Kidney capillary endothelial cell (primary cell): Measurements from ENCODE around the gene TJP2.
A peak's percentile ranks its signal among the peaks of the same experiment; 100 is the strongest.

Experiments used
- DNase-seq: peaks from one replicate; pipeline ENCODE4 v3.0.0-alpha.2; 2018; ENCODE audit warnings: low spot score

The TJP2 gene

DNA sequence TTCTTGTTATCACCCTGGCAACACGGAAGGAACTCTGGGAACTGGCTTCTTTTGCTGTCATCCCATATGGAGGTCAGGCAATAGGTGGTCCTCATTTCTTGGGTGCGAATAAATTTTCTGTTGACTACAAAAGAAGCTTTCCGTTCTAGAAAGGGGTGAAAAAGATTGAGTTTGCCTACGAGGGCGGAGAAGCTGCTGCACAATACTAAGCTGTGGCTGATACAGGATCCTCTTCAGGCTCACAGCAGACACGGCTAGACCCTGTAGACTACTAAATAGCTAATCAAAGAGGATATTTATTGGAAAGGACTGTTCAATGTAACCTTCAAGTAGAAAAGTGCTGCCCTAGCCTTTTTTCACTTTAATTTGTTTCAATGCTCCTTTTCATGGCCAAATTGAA, 58.1 kb downstream of the TJP2 start:
- no peak for DNase-seq

DNA sequence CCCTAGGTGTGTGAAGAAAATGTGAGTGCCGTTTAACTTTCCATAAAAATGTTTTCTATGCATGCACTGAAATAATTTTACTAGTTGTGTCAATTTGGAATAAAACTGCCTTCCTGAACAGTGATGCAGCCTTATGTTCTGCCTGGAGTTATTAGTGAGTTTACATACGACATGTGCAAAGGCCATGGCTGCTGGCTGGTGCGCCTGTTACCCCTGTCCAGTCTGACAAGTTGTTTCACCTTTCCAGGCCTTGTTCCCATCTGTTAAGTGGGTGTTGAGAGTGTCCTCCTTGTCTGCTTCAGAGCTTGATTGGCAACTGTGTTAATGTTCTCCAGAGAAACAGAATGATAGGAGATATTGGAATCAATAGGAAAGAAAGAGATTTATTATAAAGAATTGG, 60.6 kb downstream of the TJP2 start:
- no peak for DNase-seq

GRCh38 chr9:69236188-69236587, 62.1 kb downstream of the TJP2 start:
- DNase-seq: no peak

DNA sequence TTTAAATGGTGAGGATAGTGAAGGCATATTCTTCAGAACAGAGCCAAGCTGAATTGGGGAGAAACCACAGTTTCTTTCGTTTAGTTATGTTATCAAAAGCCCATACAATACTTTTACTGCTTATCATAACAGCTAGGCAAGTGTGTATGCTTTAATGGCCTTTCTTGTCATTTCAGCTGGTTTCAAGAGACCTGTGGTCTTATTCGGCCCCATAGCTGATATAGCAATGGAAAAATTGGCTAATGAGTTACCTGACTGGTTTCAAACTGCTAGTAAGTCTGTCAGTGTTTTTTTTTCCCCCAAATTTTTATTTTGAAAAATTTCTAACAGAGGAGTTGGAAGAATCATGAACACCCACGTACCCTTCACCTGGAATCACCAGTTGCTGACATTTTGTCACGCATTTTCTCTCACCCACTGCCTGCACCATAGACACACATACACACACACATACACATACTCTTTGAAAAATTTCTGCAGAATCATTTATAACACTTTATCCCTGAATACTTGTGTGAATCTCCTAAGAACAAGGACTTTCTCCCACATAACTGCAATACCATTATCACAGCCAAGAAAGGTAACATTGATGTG, 63.7 kb downstream of the TJP2 start:
- DNase-seq: no peak

- DNase-seq: no peak
Measured at GRCh38 chr9:69243116-69243515, 69.0 kb downstream of the TJP2 start.

GRCh38 chr9:69246629-69247028, 72.6 kb downstream of the TJP2 start:
- no peak for DNase-seq

DNA sequence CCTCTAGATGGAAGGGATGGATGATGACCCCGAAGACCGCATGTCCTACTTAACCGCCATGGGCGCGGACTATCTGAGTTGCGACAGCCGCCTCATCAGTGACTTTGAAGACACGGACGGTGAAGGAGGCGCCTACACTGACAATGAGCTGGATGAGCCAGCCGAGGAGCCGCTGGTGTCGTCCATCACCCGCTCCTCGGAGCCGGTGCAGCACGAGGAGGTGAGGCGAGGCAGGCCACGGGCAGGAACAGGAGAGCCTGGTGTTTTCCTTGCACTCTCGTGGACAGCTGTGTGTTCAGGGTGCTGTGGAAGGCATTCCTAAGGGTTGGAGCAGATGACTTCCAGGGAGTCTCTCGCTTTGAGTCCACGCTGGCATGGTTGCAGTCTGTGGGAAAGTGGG, 73.9 kb downstream of the TJP2 start:
- no peak for DNase-seq

DNA sequence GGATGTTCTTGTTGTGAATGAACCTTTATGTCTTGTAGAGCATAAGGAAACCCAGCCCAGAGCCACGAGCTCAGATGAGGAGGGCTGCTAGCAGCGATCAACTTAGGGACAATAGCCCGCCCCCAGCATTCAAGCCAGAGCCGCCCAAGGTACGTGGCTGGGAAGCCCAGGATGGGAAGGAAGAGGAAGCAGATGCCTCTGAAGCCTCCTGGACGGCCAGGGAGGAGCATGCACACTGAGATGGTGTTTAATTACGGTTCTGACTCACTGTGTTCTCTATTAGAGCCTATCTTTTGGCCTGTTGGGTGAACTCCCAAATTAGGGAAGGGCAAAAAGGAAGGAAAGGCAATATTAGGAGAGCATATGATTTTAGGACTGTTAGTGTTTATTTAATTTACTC, 75.3 kb downstream of the TJP2 start:
- DNase-seq: peak; percentile 70

DNA sequence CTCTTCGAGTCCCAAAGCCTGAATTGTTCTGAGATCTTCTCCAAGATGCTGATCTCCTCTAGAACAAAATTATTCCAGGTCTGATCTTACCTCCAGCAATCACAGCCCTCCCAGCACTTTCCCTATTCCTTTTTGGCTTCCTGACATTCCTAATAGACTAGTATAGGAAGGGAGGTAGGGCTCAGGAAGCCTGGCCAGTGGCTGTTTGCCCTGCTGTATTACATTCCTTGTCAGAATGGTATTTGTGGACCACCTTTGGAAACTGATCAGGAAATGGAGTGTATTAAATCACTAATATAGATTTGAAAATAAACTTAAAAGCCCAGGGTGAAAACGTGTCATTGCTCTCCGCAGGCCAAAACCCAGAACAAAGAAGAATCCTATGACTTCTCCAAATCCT, 76.6 kb downstream of the TJP2 start:
- no peak for DNase-seq

DNA sequence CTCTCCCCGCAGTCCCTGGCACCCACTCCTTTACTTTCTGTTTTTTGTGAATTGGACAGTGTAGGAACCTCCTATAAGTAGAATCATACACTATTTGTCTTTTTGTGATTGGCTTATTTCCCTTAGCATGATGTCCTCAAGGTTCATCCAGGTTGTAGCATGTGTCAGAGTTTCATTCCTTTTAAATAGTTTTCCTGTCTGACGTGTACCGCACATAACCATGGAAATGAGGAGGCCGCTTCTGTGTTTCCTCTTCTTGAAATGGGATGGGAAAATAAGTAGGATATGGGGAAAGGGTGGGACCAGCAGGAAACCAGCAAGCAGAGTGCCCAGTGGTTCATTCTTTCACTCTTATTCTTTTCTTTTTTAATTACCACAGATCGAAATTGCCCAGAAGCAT, 78.4 kb downstream of the TJP2 start:
- DNase-seq: peak; percentile 76

DNA sequence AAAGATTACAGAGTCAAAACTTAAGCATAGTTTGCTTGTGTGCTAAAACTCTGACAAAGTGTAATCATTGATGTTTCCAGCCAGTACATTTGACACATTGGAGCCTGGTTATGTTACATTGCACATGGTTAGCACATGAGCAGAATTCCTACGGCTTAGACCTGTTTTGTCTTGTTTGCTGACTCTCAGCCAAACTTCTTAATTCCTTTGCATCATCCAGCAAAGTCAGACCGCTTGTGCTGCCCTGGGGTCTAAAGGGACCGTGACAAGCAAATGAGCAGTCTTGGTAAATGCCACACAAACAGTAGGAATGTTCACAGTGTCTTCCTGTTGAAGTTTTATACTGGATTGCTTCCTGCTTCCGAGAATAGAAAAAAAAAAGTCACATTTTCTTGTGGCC, 79.0 kb downstream of the TJP2 start:
- peak; percentile 88 for DNase-seq

- no peak for DNase-seq
Measured at GRCh38 chr9:69254223-69254622, 80.1 kb downstream of the TJP2 start.

DNA sequence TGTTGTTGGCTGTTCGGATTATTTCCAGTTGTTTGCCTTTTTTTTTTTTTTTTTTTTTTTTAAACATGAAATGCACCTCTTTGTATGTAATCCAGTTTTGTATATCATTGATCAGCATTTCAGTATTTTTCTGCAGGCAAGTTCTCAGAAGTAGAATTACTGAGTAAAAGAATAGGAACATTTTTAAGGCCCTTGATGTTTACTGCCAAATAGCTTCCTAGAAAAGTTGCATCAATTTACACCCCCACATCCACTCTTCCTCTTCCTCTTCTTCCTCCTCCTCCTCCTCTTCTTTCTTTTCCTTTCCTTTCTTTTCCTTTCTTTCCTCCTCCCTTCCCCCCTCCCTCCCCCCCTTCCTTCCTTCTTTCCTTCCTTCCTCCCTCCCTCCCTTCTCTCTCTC, 81.5 kb downstream of the TJP2 start:
- DNase-seq: no peak

- no peak for DNase-seq
Measured at GRCh38 chr9:69258551-69258950, 84.5 kb downstream of the TJP2 start.

- no peak for DNase-seq
Measured at GRCh38 chr9:69260161-69260560, 86.1 kb downstream of the TJP2 start.

GRCh38 chr9:69261636-69262035, 87.6 kb downstream of the TJP2 start:
- DNase-seq: no peak

DNA sequence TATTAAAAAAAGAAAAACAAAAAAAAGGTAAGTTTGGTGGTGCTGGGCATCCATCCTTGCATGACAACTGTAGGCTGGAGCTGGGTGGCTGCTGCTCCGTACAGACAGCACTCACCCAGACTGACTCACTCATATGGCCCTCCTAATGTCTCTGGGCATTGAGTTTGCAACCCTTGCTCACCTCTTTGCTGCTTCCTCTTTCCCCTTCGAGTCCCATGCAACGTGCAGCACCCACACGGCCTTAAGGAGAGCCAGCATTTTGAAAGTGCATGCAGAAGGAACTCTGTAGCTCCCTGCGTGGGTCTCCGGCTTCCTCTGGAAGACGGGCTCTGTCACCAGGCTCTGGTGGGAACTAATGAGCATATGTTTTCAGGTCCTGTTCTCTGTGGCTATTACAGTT, 90.4 kb downstream of the TJP2 start:
- DNase-seq: no peak

DNA sequence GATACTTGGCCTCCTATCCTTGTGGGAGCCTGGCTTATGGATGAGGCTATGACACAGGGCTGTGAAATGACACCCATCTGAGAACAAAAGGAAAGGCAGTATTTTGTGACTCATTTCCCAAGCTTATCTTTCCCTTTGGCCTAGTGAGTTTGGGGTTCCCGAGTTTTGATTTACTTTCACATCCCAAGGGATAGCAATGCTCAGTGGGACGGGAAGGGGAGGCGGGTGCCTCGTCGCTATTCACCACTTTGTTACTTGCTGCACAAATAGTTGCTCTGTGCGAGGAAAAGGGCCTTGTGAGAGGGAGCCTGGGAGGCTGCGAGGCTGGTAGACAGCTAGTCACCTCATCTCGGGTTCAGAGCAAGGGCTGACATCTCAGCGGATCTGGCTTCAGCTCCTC, 91.8 kb downstream of the TJP2 start:
- DNase-seq: peak; percentile 33

DNA sequence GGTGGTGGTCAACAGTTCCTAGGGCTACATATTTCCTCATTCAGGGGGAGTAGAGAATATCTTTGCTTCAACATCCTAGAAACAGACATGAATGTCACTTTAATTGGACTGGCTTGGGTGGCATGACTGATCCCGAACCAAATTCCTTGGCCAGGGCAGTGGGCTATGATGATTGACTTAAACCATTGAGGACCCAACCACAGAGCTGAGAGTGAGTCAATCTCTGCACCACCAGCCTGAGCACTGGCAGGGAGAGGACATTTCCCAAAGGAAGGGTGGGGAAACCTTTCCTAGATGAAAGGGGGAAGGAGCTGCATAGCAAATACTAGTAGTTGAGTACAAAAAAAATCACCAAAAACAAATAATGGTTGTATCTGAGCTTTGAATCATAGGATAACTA, 98.1 kb downstream of the TJP2 start:
- DNase-seq: no peak

DNA sequence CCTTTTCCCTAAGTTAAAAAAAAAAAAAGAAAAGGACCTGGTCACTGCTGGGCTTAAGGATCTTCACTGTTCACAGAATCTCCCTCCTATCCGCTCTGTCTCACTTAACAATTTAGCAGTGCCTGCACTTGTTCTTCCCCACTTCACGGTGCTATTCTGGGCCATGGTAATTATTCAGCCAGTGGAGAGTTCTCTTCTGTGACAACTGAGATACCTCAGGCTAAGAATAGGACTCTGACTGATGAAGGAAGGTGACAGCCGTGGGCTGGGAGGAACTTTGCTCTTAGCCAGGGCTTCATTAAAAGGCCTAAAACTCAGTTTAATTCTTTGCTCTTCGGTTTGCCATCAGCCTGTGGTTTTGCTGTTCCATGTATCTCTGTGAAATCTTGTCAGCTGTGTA, 99.1 kb downstream of the TJP2 start:
- no peak for DNase-seq

DNA sequence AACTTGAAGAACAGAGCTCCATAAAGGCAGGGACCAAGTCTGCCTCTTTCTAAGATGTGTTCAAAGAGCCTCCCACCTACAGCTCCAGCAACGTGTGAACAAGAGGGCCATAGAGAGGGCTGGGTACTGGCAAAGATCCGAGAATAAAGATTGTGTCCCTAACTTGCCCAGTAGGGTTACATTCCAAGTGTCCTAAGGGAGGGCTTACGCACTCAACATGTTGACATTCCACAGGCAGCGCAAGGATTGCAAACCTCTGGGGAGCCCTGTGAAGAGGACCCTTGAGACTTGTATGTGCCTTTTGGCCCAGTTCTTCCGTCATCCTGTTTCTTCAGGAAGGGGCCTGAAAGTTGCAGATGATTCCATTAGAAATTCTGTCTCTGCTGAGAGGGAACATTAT, 102.7 kb downstream of the TJP2 start:
- DNase-seq: no peak

DNA sequence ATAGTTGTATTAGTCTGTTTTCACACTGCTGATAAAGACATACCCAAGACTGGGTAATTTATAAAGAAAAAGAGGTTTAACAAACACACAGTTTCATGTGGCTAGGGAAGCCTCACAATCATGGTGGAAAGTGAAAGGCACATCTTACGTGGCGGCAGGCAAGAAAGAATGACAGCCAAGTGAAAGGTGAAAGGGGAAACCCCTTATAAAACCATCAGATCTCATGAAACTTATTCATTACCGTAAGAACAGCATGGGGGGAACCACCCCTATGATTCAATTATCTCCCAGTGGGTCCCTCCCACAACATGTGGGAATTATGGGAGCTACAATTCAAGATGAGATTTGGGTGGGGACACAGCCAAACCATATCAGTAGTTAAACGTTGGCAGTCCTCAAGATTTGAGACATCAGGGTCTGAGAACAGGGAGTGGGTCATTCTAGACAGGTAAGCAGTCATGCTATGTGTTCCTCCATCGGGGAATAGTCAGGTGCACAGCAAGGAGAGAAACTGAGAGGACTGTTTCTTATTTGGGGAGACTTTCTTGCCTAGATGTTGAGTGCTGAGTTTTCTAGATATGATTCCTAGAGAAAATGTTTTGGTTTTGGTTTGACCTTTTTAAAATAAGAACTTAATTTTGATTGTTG, 105.1 kb downstream of the TJP2 start:
- no peak for DNase-seq

DNA sequence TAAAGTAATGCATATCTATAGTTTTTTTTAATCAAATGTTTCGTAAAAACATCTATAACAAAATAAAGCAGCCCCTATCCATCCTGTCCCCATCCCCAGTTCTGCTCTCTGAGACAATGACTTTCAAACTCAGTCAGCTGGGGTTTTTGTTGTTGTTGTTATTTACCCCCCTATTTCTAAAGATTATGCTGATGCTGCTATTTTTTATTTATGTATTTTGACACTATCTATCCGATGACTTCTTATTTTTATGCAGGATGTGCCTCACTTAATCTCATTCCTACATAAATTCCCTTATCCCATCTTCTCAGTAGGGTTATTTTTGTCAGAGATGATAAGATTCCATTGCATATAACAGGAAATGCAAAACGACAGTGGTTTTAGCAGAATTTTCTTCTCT, 105.7 kb downstream of the TJP2 start:
- no peak for DNase-seq

GRCh38 chr9:69283003-69283402, 108.9 kb downstream of the TJP2 start:
- no peak for DNase-seq
